H1 (cell line): Measurements from ENCODE around the gene DDX51.
"Not testable (repeated sequence)": the region's sequence is repeated elsewhere in the genome, so short reads cannot be mapped to it uniquely, and the experiment has no call there.

Source experiments
- ASH2L ChIP-seq: fragments of 200-600, 300-600 bp; sonication (generic); IDR thresholded peaks from one replicate; pipeline ENCODE4 v1.7.1; 2017; ENCODE audit warnings: low read length
- ATF3 ChIP-seq: IDR thresholded peaks from 2 replicates; pipeline ENCODE4 v1.6.1; 2011; ENCODE audit warnings: low read depth, mild to moderate bottlenecking, low read length; ENCODE audit not compliant: insufficient read depth
- CBX5 ChIP-seq: fragments of 300-800, 300-1000 bp; sonication (generic); IDR thresholded peaks from 2 replicates; pipeline ENCODE4 v1.7.1; 2016; ENCODE audit warnings: antibody characterized with exemption, low read length, low read depth
- CEBPB ChIP-seq: IDR thresholded peaks from 2 replicates; pipeline ENCODE4 v1.6.1; 2012; ENCODE audit warnings: low read depth, low read length
- CTCF ChIP-seq, 3 experiments: IDR thresholded peaks; 1 replicate in 2 of 3; 2 replicates in 1 of 3; pipeline versions ENCODE4 v1.5.1 to v1.6.1; 2011; ENCODE audit warnings: low read length in 3 of 3, mild to moderate bottlenecking in 3 of 3, inconsistent platforms in 2 of 3, low read depth in 1 of 3, moderate library complexity in 1 of 3; ENCODE audit not compliant: insufficient read depth in 1 of 3; ENCODE audit errors: control extremely low read depth in 1 of 3
- POLR2A ChIP-seq, 2 experiments: IDR thresholded peaks; 1 replicate in 1 of 2; 2 replicates in 1 of 2; pipeline ENCODE4 v1.6.1; 2011; ENCODE audit warnings: low read depth in 2 of 2, low read length in 2 of 2, mild to moderate bottlenecking in 2 of 2; ENCODE audit errors: control extremely low read depth in 1 of 2
- RNF2 ChIP-seq: fragments of 200-900, 300-1000 bp; sonication (generic); IDR thresholded peaks from 2 replicates; pipeline ENCODE4 v1.7.1; 2016; ENCODE audit warnings: borderline replicate concordance, low read depth, mild to moderate bottlenecking, antibody characterized with exemption, low read length; ENCODE audit not compliant: poor library complexity, severe bottlenecking; ENCODE audit errors: missing control alignments
- TAF1 ChIP-seq: IDR thresholded peaks from 2 replicates; pipeline ENCODE4 v1.6.1; 2011; ENCODE audit warnings: mild to moderate bottlenecking, low read depth, low read length
- ZNF274 ChIP-seq: IDR thresholded peaks from 2 replicates; pipeline ENCODE4 v1.7.0; 2012; ENCODE audit warnings: low read length, borderline replicate concordance; ENCODE audit errors: extremely low read depth

DNA sequence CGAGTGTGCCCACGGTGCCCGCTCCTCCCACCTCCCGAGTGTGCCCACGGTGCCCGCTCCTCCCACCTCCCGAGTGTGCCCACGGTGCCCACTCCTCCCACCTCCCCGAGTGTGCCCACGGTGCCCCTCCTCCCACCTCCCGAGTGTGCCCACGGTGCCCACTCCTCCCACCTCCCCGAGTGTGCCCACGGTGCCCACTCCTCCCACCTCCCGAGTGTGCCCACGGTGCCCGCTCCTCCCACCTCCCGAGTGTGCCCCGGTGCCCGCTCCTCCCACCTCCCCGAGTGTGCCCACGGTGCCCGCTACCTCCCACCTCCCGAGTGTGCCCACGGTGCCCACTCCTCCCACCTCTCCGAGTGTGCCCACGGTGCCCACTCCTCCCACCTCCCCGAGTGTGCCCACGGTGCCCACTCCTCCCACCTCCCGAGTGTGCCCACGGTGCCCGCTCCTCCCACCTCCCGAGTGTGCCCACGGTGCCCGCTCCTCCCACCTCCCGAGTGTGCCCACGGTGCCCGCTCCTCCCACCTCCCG is 9.4 kb downstream of the DDX51 start:
- not testable (repeated sequence) for TF ChIP-seq POLR2A (IDR thresholded peaks at IDR 0.05; ENCODE audit: control extremely low read depth in 1 of 2, low read depth in 2 of 2, low read length in 2 of 2); CBX5; TAF1; CEBPB; ATF3; ASH2L; ZNF274; RNF2; CTCF (IDR thresholded peaks at IDR 0.05; ENCODE audit: control extremely low read depth in 1 of 3, insufficient read depth in 1 of 3, low read depth in 1 of 3, low read length in 3 of 3)
